Neural cell (in vitro differentiated cells): ENCODE results near the gene TBC1D30.

ENCODE experiments used
- CTCF ChIP-seq: fragments of 450-650 bp; IDR thresholded peaks from 2 replicates; pipeline ENCODE4 v1.5.1; 2014; ENCODE audit warnings: antibody characterized with exemption, mild to moderate bottlenecking, moderate library complexity; ENCODE audit not compliant: poor library complexity, severe bottlenecking
- EZH2 ChIP-seq: fragments of 200-600, 300-800 bp; shearing (Covaris generic), sonication (generic); IDR thresholded peaks from 2 replicates; pipeline ENCODE4 v1.6.1; 2014; ENCODE audit warnings: antibody characterized with exemption, low read length, borderline replicate concordance, mild to moderate bottlenecking; ENCODE audit not compliant: insufficient read depth, poor library complexity, severe bottlenecking
- POLR2AphosphoS5 ChIP-seq: IDR thresholded peaks from 2 replicates; pipeline ENCODE4 v1.6.1; 2012
- RAD21 ChIP-seq: fragments of 450-650 bp; conservative IDR thresholded peaks from 2 replicates; pipeline ENCODE4 v1.6.1; 2014; ENCODE audit warnings: antibody characterized with exemption, mild to moderate bottlenecking, moderate library complexity
- REST ChIP-seq: IDR thresholded peaks from 2 replicates; pipeline ENCODE4 v1.6.1; 2012; ENCODE audit warnings: borderline replicate concordance

DNA sequence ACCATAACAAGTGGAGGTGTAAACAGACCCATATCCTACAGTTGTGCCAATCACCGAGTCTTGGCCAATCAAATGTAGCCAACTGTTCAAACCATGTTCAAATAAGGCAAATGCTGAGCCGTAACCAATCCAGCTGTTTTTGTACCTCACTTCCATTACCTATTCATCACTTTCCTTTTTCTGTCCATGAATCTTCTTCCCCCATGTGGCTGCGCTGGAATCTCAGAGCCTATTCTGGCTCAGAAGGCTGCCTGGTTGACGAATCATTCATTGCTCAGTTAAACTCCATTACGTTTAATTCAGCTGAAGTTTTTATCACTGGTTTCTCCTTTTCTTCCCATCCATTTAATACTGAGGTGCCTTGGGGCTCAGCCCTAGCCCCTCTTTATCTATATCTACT lies 71.1 kb downstream of the TBC1D30 start:
- TF ChIP-seq RAD21 (no peak), CTCF (no peak), EZH2 (no peak), REST (no peak), POLR2AphosphoS5 (no peak)
